HepG2 (cell line): ENCODE results near the gene IFIT1B. TPM values are rescaled to one million over a fixed set of nuclear protein-coding genes. Genes with fewer than 3 reads are reported as not detected.

Experiments
- ASH2L ChIP-seq: fragments of 300-600, 200-600 bp; sonication (generic); IDR thresholded peaks from 2 replicates; pipeline ENCODE4 v1.7.0; 2017; ENCODE audit warnings: low read depth, mild to moderate bottlenecking, moderate library complexity, mixed read lengths, low read length; ENCODE audit not compliant: insufficient read length
- GATAD2A ChIP-seq: IDR thresholded peaks from 2 replicates; pipeline ENCODE4 v1.6.1; 2016
- HNRNPLL ChIP-seq: fragments of 200-400 bp; formaldehyde crosslinking; IDR thresholded peaks from 2 replicates; pipeline ENCODE4 v1.6.1; 2017; ENCODE audit warnings: mild to moderate bottlenecking, low read depth, low read length; ENCODE audit not compliant: poor library complexity, severe bottlenecking
- NCOA5 ChIP-seq: sonication (generic); formaldehyde crosslinking; IDR thresholded peaks from 2 replicates; pipeline ENCODE4 v1.4.0; 2020; ENCODE audit warnings: missing genetic modification reagents
- SALL2 ChIP-seq: sonication (generic); formaldehyde crosslinking; IDR thresholded peaks from 2 replicates; pipeline ENCODE4 v1.8.1; 2023; ENCODE audit warnings: mild to moderate bottlenecking, missing genetic modification reagents, inconsistent platforms
- TCF12 ChIP-seq, 2 experiments: fragments of 450-650 bp in 1 of 2; sonication (generic) in 1 of 2; formaldehyde crosslinking in 1 of 2; IDR thresholded peaks; 2 replicates each; pipeline versions ENCODE4 v1.6.1 to v1.8.0; 2017 to 2022; ENCODE audit warnings: antibody characterized with exemption in 1 of 2, mild to moderate bottlenecking in 1 of 2, missing genetic modification reagents in 1 of 2, moderate library complexity in 1 of 2
- ZBTB20 ChIP-seq: sonication (generic); formaldehyde crosslinking; IDR thresholded peaks from 2 replicates; pipeline ENCODE4 v1.8.1; 2023; ENCODE audit warnings: missing genetic modification reagents, low read depth, mild to moderate bottlenecking, borderline replicate concordance
- ZNF543 ChIP-seq: sonication (generic); formaldehyde crosslinking; IDR thresholded peaks from 2 replicates; pipeline ENCODE4 v1.4.0; 2020; ENCODE audit warnings: mild to moderate bottlenecking, missing genetic modification reagents
- ZNF547 ChIP-seq: sonication (generic); formaldehyde crosslinking; IDR thresholded peaks from 2 replicates; pipeline ENCODE4 v1.5.1; 2020; ENCODE audit warnings: mild to moderate bottlenecking, missing genetic modification reagents
- ZNF879 ChIP-seq: sonication (generic); formaldehyde crosslinking; IDR thresholded peaks from 2 replicates; pipeline ENCODE4 v1.8.1; 2023; ENCODE audit warnings: missing genetic modification reagents
- polyA plus RNA-seq, 8 experiments: library from polyadenylated mRNA; depleted of rRNA in 3 of 8; stranded (reverse) in 7 of 8; unstranded in 1 of 8; fragments of >200 nt; fragmentation: Illumina TruSeq in 4 of 8; extraction: Trizol in 4 of 8; gene quantifications; 2 replicates each; pipeline versions ENCODE4 v1.2.1 to v1.2.3, GENCODE V29; 2011 to 2016; ENCODE audit warnings: low read depth in 4 of 8, missing spikeins in 1 of 8, mixed read lengths in 1 of 8; ENCODE audit not compliant: insufficient read depth in 1 of 8
- total RNA-seq, 5 experiments: library from RNA; depleted of rRNA; stranded (reverse); fragments of >200 nt; fragmentation: Illumina TruSeq; extraction: Trizol; gene quantifications; 2 replicates each; pipeline ENCODE4 v1.2.3, GENCODE V29; 2016; ENCODE audit warnings: low read depth in 1 of 5
- TF ChIP-seq, protein P1 (sequence below): sonication (generic); formaldehyde crosslinking; IDR thresholded peaks from 2 replicates; pipeline ENCODE4 v1.5.0; 2020; ENCODE audit warnings: mild to moderate bottlenecking, missing genetic modification reagents, borderline replicate concordance
- TF ChIP-seq, protein P2 (sequence below): sonication (generic); formaldehyde crosslinking; IDR thresholded peaks from 2 replicates; pipeline ENCODE4 v1.5.1; 2020; ENCODE audit warnings: mild to moderate bottlenecking, moderate library complexity, missing genetic modification reagents
- TF ChIP-seq, protein P3 (sequence below): sonication (generic); formaldehyde crosslinking; IDR thresholded peaks from 2 replicates; pipeline ENCODE4 v1.4.0; 2020; ENCODE audit warnings: missing genetic modification reagents

IFIT1B gene
- total and polyA plus RNA-seq, 2 of the 13 experiments (the other 11 are each of a cell fraction or from before 2014, with no cell fraction given), result not detected

DNA sequence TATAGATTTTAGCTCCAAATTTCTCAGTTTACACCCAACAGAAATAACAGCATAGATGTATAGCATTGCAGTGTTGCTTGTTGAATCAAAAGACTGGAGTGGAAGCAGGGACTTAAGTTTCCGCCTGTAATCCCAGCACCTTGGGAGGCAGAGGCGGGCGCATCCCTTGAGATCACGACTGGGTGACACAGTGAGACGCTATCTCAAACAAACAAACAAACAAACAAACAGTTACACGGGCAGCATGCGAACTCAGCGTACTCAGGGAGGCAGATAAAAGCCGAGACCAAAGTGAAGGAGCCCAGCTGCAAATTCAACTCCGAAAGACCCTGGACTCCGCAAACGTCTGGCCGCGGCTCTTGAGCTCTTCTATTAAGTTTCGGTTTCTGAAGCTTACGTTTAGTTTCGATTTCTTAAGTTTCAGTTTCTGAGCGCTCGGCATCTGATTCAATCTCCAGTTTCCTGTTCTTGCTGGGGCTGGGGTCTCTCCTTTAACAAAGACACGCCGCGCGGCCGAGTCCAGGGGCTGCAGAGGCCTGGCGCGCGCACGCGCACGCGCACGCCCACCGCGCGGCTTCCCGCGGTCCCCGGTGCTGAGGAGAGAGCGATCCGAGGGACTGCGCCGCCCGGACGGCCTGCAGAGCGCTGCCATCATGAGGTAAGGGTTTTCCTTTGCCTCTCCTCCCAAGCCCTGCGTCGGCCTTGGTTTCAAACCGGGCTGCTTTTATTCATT, 36.5 kb downstream of the IFIT1B start, which contains the start of gene IFIT5 (continued):
- TF ChIP-seq, protein P1, sequence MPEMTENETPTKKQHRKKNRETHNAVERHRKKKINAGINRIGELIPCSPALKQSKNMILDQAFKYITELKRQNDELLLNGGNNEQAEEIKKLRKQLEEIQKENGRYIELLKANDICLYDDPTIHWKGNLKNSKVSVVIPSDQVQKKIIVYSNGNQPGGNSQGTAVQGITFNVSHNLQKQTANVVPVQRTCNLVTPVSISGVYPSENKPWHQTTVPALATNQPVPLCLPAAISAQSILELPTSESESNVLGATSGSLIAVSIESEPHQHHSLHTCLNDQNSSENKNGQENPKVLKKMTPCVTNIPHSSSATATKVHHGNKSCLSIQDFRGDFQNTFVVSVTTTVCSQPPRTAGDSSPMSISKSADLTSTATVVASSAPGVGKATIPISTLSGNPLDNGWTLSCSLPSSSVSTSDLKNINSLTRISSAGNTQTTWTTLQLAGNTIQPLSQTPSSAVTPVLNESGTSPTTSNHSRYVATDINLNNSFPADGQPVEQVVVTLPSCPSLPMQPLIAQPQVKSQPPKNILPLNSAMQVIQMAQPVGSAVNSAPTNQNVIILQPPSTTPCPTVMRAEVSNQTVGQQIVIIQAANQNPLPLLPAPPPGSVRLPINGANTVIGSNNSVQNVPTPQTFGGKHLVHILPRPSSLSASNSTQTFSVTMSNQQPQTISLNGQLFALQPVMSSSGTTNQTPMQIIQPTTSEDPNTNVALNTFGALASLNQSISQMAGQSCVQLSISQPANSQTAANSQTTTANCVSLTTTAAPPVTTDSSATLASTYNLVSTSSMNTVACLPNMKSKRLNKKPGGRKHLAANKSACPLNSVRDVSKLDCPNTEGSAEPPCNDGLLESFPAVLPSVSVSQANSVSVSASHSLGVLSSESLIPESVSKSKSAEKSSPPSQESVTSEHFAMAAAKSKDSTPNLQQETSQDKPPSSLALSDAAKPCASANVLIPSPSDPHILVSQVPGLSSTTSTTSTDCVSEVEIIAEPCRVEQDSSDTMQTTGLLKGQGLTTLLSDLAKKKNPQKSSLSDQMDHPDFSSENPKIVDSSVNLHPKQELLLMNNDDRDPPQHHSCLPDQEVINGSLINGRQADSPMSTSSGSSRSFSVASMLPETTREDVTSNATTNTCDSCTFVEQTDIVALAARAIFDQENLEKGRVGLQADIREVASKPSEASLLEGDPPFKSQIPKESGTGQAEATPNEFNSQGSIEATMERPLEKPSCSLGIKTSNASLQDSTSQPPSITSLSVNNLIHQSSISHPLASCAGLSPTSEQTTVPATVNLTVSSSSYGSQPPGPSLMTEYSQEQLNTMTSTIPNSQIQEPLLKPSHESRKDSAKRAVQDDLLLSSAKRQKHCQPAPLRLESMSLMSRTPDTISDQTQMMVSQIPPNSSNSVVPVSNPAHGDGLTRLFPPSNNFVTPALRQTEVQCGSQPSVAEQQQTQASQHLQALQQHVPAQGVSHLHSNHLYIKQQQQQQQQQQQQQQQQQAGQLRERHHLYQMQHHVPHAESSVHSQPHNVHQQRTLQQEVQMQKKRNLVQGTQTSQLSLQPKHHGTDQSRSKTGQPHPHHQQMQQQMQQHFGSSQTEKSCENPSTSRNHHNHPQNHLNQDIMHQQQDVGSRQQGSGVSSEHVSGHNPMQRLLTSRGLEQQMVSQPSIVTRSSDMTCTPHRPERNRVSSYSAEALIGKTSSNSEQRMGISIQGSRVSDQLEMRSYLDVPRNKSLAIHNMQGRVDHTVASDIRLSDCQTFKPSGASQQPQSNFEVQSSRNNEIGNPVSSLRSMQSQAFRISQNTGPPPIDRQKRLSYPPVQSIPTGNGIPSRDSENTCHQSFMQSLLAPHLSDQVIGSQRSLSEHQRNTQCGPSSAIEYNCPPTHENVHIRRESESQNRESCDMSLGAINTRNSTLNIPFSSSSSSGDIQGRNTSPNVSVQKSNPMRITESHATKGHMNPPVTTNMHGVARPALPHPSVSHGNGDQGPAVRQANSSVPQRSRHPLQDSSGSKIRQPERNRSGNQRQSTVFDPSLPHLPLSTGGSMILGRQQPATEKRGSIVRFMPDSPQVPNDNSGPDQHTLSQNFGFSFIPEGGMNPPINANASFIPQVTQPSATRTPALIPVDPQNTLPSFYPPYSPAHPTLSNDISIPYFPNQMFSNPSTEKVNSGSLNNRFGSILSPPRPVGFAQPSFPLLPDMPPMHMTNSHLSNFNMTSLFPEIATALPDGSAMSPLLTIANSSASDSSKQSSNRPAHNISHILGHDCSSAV, result no peak
- no peak for TF ChIP-seq ZBTB20 (CRISPR knock-in tag)
- TF ChIP-seq HNRNPLL, result peak; percentile 58
- TF ChIP-seq, protein P2, sequence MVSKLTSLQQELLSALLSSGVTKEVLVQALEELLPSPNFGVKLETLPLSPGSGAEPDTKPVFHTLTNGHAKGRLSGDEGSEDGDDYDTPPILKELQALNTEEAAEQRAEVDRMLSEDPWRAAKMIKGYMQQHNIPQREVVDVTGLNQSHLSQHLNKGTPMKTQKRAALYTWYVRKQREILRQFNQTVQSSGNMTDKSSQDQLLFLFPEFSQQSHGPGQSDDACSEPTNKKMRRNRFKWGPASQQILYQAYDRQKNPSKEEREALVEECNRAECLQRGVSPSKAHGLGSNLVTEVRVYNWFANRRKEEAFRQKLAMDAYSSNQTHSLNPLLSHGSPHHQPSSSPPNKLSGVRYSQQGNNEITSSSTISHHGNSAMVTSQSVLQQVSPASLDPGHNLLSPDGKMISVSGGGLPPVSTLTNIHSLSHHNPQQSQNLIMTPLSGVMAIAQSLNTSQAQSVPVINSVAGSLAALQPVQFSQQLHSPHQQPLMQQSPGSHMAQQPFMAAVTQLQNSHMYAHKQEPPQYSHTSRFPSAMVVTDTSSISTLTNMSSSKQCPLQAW (CRISPR knock-in tag), result 0 out of 2 replicates have a peak, but pooled peaks have one; percentile 13
- TF ChIP-seq, protein P3, sequence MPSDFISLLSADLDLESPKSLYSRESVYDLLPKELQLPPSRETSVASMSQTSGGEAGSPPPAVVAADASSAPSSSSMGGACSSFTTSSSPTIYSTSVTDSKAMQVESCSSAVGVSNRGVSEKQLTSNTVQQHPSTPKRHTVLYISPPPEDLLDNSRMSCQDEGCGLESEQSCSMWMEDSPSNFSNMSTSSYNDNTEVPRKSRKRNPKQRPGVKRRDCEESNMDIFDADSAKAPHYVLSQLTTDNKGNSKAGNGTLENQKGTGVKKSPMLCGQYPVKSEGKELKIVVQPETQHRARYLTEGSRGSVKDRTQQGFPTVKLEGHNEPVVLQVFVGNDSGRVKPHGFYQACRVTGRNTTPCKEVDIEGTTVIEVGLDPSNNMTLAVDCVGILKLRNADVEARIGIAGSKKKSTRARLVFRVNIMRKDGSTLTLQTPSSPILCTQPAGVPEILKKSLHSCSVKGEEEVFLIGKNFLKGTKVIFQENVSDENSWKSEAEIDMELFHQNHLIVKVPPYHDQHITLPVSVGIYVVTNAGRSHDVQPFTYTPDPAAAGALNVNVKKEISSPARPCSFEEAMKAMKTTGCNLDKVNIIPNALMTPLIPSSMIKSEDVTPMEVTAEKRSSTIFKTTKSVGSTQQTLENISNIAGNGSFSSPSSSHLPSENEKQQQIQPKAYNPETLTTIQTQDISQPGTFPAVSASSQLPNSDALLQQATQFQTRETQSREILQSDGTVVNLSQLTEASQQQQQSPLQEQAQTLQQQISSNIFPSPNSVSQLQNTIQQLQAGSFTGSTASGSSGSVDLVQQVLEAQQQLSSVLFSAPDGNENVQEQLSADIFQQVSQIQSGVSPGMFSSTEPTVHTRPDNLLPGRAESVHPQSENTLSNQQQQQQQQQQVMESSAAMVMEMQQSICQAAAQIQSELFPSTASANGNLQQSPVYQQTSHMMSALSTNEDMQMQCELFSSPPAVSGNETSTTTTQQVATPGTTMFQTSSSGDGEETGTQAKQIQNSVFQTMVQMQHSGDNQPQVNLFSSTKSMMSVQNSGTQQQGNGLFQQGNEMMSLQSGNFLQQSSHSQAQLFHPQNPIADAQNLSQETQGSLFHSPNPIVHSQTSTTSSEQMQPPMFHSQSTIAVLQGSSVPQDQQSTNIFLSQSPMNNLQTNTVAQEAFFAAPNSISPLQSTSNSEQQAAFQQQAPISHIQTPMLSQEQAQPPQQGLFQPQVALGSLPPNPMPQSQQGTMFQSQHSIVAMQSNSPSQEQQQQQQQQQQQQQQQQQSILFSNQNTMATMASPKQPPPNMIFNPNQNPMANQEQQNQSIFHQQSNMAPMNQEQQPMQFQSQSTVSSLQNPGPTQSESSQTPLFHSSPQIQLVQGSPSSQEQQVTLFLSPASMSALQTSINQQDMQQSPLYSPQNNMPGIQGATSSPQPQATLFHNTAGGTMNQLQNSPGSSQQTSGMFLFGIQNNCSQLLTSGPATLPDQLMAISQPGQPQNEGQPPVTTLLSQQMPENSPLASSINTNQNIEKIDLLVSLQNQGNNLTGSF, result 0 out of 2 replicates have a peak, but pooled peaks have one; percentile 9
- TF ChIP-seq SALL2 (CRISPR knock-in tag), result 0 out of 2 replicates have a peak, but pooled peaks have one; percentile 12
- peak; percentile 23; the same call in 1 of the 2 replicates for TF ChIP-seq ZNF543 (CRISPR knock-in tag)
- TF ChIP-seq NCOA5, result no peak
- 0 out of 2 replicates have a peak, but pooled peaks have one; percentile 58 for TF ChIP-seq ZNF879 (CRISPR knock-in tag)
- no peak for TF ChIP-seq GATAD2A (CRISPR knock-in tag)
- TF ChIP-seq ZNF547, result peak; percentile 76
- TF ChIP-seq ASH2L, result peak; percentile 99
- TF ChIP-seq TCF12 (IDR thresholded peaks at IDR 0.05), result no peak
- TF ChIP-seq TCF12 (CRISPR knock-in tag; IDR thresholded peaks at IDR 0.05), result no peak
